ENCODE data around the gene FAM234A. TPM values are rescaled to one million over a fixed set of nuclear protein-coding genes. Genes with fewer than 3 reads are reported as not detected.

FAM234A gene
- total RNA-seq, 1 donor from 2014 or later: 133 TPM

GRCh38 chr16:259814-260253 is 25.2 kb downstream of the FAM234A start:
- no peak overlapping the region for H3K27ac Mint-ChIP-seq
- TF ChIP-seq, protein P1, sequence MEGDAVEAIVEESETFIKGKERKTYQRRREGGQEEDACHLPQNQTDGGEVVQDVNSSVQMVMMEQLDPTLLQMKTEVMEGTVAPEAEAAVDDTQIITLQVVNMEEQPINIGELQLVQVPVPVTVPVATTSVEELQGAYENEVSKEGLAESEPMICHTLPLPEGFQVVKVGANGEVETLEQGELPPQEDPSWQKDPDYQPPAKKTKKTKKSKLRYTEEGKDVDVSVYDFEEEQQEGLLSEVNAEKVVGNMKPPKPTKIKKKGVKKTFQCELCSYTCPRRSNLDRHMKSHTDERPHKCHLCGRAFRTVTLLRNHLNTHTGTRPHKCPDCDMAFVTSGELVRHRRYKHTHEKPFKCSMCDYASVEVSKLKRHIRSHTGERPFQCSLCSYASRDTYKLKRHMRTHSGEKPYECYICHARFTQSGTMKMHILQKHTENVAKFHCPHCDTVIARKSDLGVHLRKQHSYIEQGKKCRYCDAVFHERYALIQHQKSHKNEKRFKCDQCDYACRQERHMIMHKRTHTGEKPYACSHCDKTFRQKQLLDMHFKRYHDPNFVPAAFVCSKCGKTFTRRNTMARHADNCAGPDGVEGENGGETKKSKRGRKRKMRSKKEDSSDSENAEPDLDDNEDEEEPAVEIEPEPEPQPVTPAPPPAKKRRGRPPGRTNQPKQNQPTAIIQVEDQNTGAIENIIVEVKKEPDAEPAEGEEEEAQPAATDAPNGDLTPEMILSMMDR (IDR thresholded peaks at IDR 0.05; ENCODE audit: unreplicated experiment): no peak
- DNase-seq (ENCODE audit: low spot score in 2 of 2, unreplicated experiment in 2 of 2): no peak
- H3K36me3 Mint-ChIP-seq: peaks cover 33% of the 10 kb centered on the region
- no peak overlapping the region for H3K4me3 Mint-ChIP-seq
- H3K27me3 Mint-ChIP-seq (ENCODE audit: low read depth): no peaks in the 10 kb centered on the region
- H3K4me1 Mint-ChIP-seq: no peaks in the 10 kb centered on the region
- no peaks in the 10 kb centered on the region for H3K9me3 Mint-ChIP-seq

- Mint-ChIP-seq H3K4me1 (no peaks in the 10 kb centered on the region), H3K27ac (no peak overlapping the region), H3K9me3 (no peaks in the 10 kb centered on the region), H3K36me3 (peaks cover 31% of the 10 kb centered on the region), H3K27me3 (ENCODE audit: low read depth) (no peaks in the 10 kb centered on the region), H3K4me3 (no peak overlapping the region)
- TF ChIP-seq, protein P1 (IDR thresholded peaks at IDR 0.05; ENCODE audit: unreplicated experiment): no peak
- DNase-seq (ENCODE audit: low spot score in 2 of 2, unreplicated experiment in 2 of 2): no peak
These were observed 25.7 kb downstream of the FAM234A start for GRCh38 chr16:260326-260725.

GRCh38 chr16:261031-261691 is 26.5 kb downstream of the FAM234A start:
- TF ChIP-seq, protein P1 (IDR thresholded peaks at IDR 0.05; ENCODE audit: unreplicated experiment): no peak
- no peaks in the 10 kb centered on the region for H3K4me1 Mint-ChIP-seq
- no peak overlapping the region for H3K27ac Mint-ChIP-seq
- no peak for DNase-seq (ENCODE audit: low spot score in 2 of 2, unreplicated experiment in 2 of 2)
- H3K9me3 Mint-ChIP-seq: no peaks in the 10 kb centered on the region
- no peaks in the 10 kb centered on the region for H3K27me3 Mint-ChIP-seq (ENCODE audit: low read depth)
- H3K36me3 Mint-ChIP-seq: peaks cover 23% of the 10 kb centered on the region
- no peak overlapping the region for H3K4me3 Mint-ChIP-seq

GRCh38 chr16:262121-262745 is 27.6 kb downstream of the FAM234A start:
- Mint-ChIP-seq H3K4me1 (no peaks in the 10 kb centered on the region), H3K27me3 (ENCODE audit: low read depth) (no peaks in the 10 kb centered on the region), H3K9me3 (no peaks in the 10 kb centered on the region), H3K4me3 (no peak overlapping the region), H3K27ac (no peak overlapping the region), H3K36me3 (peaks cover 21% of the 10 kb centered on the region)
- TF ChIP-seq, protein P1 (IDR thresholded peaks at IDR 0.05; ENCODE audit: unreplicated experiment): no peak
- no peak for DNase-seq (ENCODE audit: low spot score in 2 of 2, unreplicated experiment in 2 of 2)

GRCh38 chr16:263182-263774 is 28.7 kb downstream of the FAM234A start:
- H3K27me3 Mint-ChIP-seq (ENCODE audit: low read depth): no peaks in the 10 kb centered on the region

More at GRCh38 chr16:263182-263774, 28.7 kb downstream of the FAM234A start:
- Mint-ChIP-seq H3K4me3 (no peak overlapping the region), H3K9me3 (no peaks in the 10 kb centered on the region), H3K27ac (no peak overlapping the region), H3K4me1 (no peaks in the 10 kb centered on the region), H3K36me3 (peaks cover 16% of the 10 kb centered on the region)
- no peak for DNase-seq (ENCODE audit: low spot score in 2 of 2, unreplicated experiment in 2 of 2)
- TF ChIP-seq, protein P1 (IDR thresholded peaks at IDR 0.05; ENCODE audit: unreplicated experiment): no peak

All from mesothelial cell of epicardium (in vitro differentiated cells).